Vagina (tissue), 2 donors: Measurements from ENCODE around the gene SMIM1. TPM values are rescaled to one million over a fixed set of nuclear protein-coding genes. Genes with fewer than 3 reads are reported as not detected.

Experiments
- DNase-seq, 2 donors: peaks; one replicate each; pipeline ENCODE4 v3.0.0-alpha.2; 2017; ENCODE audit errors: extremely low spot score in 2 of 2
- H3K27ac ChIP-seq: fragments of 200-600 bp; sonication (generic); one replicate; pipeline ENCODE4 v1.5.1; 2019
- H3K27me3 ChIP-seq: fragments of 200-600 bp; sonication (generic); one replicate; pipeline ENCODE4 v1.5.1; 2019
- H3K36me3 ChIP-seq, 2 donors: fragments of 200-600 bp; sonication (generic); one replicate each; pipeline ENCODE4 v1.5.1; 2017 to 2019
- H3K4me1 ChIP-seq: fragments of 200-600 bp; sonication (generic); one replicate; pipeline ENCODE4 v1.5.1; 2019
- H3K4me3 ChIP-seq, 2 donors: fragments of 200-600 bp; sonication (generic); 1 replicate in 1 of 2; 2 replicates in 1 of 2; pipeline ENCODE4 v1.5.1; 2016 to 2019
- H3K9me3 ChIP-seq: fragments of 200-600 bp; sonication (generic); one replicate; pipeline ENCODE4 v1.5.1; 2019
- CTCF ChIP-seq, 3 experiments: fragments of 450-650 bp in 2 of 3; fragments of 200-600 bp in 1 of 3; sonication (generic) in 1 of 3; IDR thresholded peaks; one replicate each; pipeline ENCODE4 v1.5.1; 2017 to 2019; ENCODE audit warnings: antibody characterized with exemption in 3 of 3, mild to moderate bottlenecking in 2 of 3, moderate library complexity in 2 of 3
- POLR2A ChIP-seq, 2 donors: fragments of 450-650 bp; IDR thresholded peaks; one replicate each; pipeline ENCODE4 v1.6.1; 2017; ENCODE audit warnings: antibody characterized with exemption in 2 of 2, mild to moderate bottlenecking in 2 of 2, moderate library complexity in 2 of 2
- POLR2AphosphoS5 ChIP-seq, 2 donors: sonication (generic); formaldehyde crosslinking; IDR thresholded peaks; one replicate each; pipeline ENCODE4 v1.9.0; 2017; ENCODE audit warnings: antibody characterized with exemption in 2 of 2, mild to moderate bottlenecking in 2 of 2, low read depth in 1 of 2; ENCODE audit not compliant: insufficient read depth in 1 of 2
- intact Hi-C: fragments of 100-400 bp; cut with DNase I; formaldehyde crosslinking; loops from one replicate; pipeline ENCODE4 v1.15.1; 2023
- total RNA-seq: library from RNA; depleted of rRNA; stranded (reverse); fragments of >200 nt; gene quantifications from one replicate; pipeline ENCODE4 v1.2.3, GENCODE V29; 2016

The SMIM1 gene
- total RNA-seq, 1 donor from 2014 or later: not detected

GRCh38 chr1:3742439-3743298, 29.9 kb upstream of the SMIM1 start:
- Histone ChIP-seq H3K4me3 (no peak overlapping the region), H3K27ac (no peak overlapping the region), H3K4me1 (peaks cover 28% of the 10 kb centered on the region), H3K27me3 (no peaks in the 10 kb centered on the region), H3K36me3 (peaks cover 0 to 40% of the 10 kb centered on the region in 2 donors), H3K9me3 (no peaks in the 10 kb centered on the region)
- no peak for DNase-seq
- TF ChIP-seq POLR2A (IDR thresholded peaks at IDR 0.05): no peak
- TF ChIP-seq CTCF (IDR thresholded peaks at IDR 0.05): no peak
- TF ChIP-seq POLR2AphosphoS5 (IDR thresholded peaks at IDR 0.05; ENCODE audit: insufficient read depth in 1 of 2, low read depth in 1 of 2): no peak
- intact Hi-C loops: no loop called here

- H3K4me3 ChIP-seq: no peak overlapping the region
- H3K4me1 ChIP-seq: peaks cover 32% of the 10 kb centered on the region
- intact Hi-C loops: no loop called here
- H3K36me3 ChIP-seq: peaks cover 0 to 33% of the 10 kb centered on the region in 2 donors
- no peaks in the 10 kb centered on the region for H3K27me3 ChIP-seq
- no peak for TF ChIP-seq POLR2AphosphoS5 (IDR thresholded peaks at IDR 0.05; ENCODE audit: insufficient read depth in 1 of 2, low read depth in 1 of 2)
- TF ChIP-seq CTCF (IDR thresholded peaks at IDR 0.05): no peak
- no peak for TF ChIP-seq POLR2A (IDR thresholded peaks at IDR 0.05)
- no peak overlapping the region for H3K27ac ChIP-seq
- DNase-seq: no peak
- H3K9me3 ChIP-seq: no peaks in the 10 kb centered on the region
Measured at GRCh38 chr1:3743421-3743820, 29.1 kb upstream of the SMIM1 start.

GRCh38 chr1:3743826-3744225, 28.7 kb upstream of the SMIM1 start:
- H3K4me1 ChIP-seq: peaks cover 32% of the 10 kb centered on the region
- no peak overlapping the region for H3K4me3 ChIP-seq
- intact Hi-C loops: no loop called here
- H3K9me3 ChIP-seq: no peaks in the 10 kb centered on the region
- TF ChIP-seq POLR2AphosphoS5 (IDR thresholded peaks at IDR 0.05; ENCODE audit: insufficient read depth in 1 of 2, low read depth in 1 of 2) (no peak), POLR2A (IDR thresholded peaks at IDR 0.05) (no peak), CTCF (IDR thresholded peaks at IDR 0.05) (no peak)
- no peaks in the 10 kb centered on the region for H3K27me3 ChIP-seq
- H3K36me3 ChIP-seq: peaks cover 0 to 29% of the 10 kb centered on the region in 2 donors
- DNase-seq: no peak
- H3K27ac ChIP-seq: no peak overlapping the region

GRCh38 chr1:3744646-3745045, 27.9 kb upstream of the SMIM1 start:
- intact Hi-C loops: no loop called here
- no peak for TF ChIP-seq POLR2AphosphoS5 (IDR thresholded peaks at IDR 0.05; ENCODE audit: insufficient read depth in 1 of 2, low read depth in 1 of 2)
- no peak for TF ChIP-seq POLR2A (IDR thresholded peaks at IDR 0.05)
- no peak for TF ChIP-seq CTCF (IDR thresholded peaks at IDR 0.05)
- peaks cover 0 to 28% of the 10 kb centered on the region in 2 donors for H3K36me3 ChIP-seq
- H3K27me3 ChIP-seq: no peaks in the 10 kb centered on the region
- no peak overlapping the region for H3K4me3 ChIP-seq
- H3K9me3 ChIP-seq: no peaks in the 10 kb centered on the region
- H3K4me1 ChIP-seq: peaks cover 32% of the 10 kb centered on the region
- H3K27ac ChIP-seq: no peak overlapping the region
- no peak for DNase-seq

GRCh38 chr1:3745071-3745470, 27.5 kb upstream of the SMIM1 start:
- DNase-seq: no peak
- intact Hi-C loops: no loop called here

More at GRCh38 chr1:3745071-3745470, 27.5 kb upstream of the SMIM1 start:
- peaks cover 32% of the 10 kb centered on the region for H3K4me1 ChIP-seq
- peaks cover 0 to 25% of the 10 kb centered on the region in 2 donors for H3K36me3 ChIP-seq
- TF ChIP-seq CTCF (IDR thresholded peaks at IDR 0.05) (no peak), POLR2A (IDR thresholded peaks at IDR 0.05) (no peak), POLR2AphosphoS5 (IDR thresholded peaks at IDR 0.05; ENCODE audit: insufficient read depth in 1 of 2, low read depth in 1 of 2) (no peak)
- H3K9me3 ChIP-seq: no peaks in the 10 kb centered on the region
- no peak overlapping the region for H3K4me3 ChIP-seq
- no peak overlapping the region for H3K27ac ChIP-seq
- no peaks in the 10 kb centered on the region for H3K27me3 ChIP-seq
